Neural cell (in vitro differentiated cells): Measurements from ENCODE around the gene UNC79. TPM values are rescaled to one million over a fixed set of nuclear protein-coding genes. Genes with fewer than 3 reads are reported as not detected.

Source experiments
- H2AFZ ChIP-seq: fragments of 200-600, 300-800 bp; sonication (generic), shearing (Covaris generic); 2 replicates; pipeline ENCODE4 v1.6.0; 2014; ENCODE audit warnings: low read depth, mild to moderate bottlenecking, antibody characterized with exemption, low read length, moderate library complexity
- H3F3A ChIP-seq: fragments of 200-600 bp; shearing (Covaris generic); 2 replicates; pipeline ENCODE4 v1.6.1; 2016; ENCODE audit warnings: mild to moderate bottlenecking, moderate library complexity, mixed read lengths, antibody characterized with exemption, low read length; ENCODE audit not compliant: insufficient read depth, poor library complexity, severe bottlenecking
- H3K27ac ChIP-seq: fragments of 200-600, 300-800 bp; sonication (generic), shearing (Covaris generic); 2 replicates; pipeline ENCODE4 v1.5.1; 2014; ENCODE audit warnings: mild to moderate bottlenecking, low read length, moderate library complexity
- H3K27me3 ChIP-seq: fragments of 300-800, 200-600 bp; sonication (generic), shearing (Covaris generic); 2 replicates; pipeline ENCODE4 v1.6.0; 2014; ENCODE audit warnings: mild to moderate bottlenecking, low read depth, low read length, moderate library complexity; ENCODE audit not compliant: insufficient read depth
- H3K36me3 ChIP-seq: fragments of 300-800, 200-600 bp; sonication (generic), shearing (Covaris generic); 2 replicates; pipeline ENCODE4 v1.5.1; 2014; ENCODE audit warnings: mild to moderate bottlenecking, antibody characterized with exemption, low read length, moderate library complexity; ENCODE audit not compliant: insufficient read depth
- H3K4me2 ChIP-seq: fragments of 300-800, 200-600 bp; sonication (generic), shearing (Covaris generic); 2 replicates; pipeline ENCODE4 v1.6.0; 2014; ENCODE audit warnings: mild to moderate bottlenecking, low read length
- H3K4me3 ChIP-seq: fragments of 300-800, 200-600 bp; sonication (generic), shearing (Covaris generic); 2 replicates; pipeline ENCODE4 v1.5.1; 2014; ENCODE audit warnings: mild to moderate bottlenecking, low read length, moderate library complexity
- H3K79me2 ChIP-seq: fragments of 200-600 bp; shearing (Covaris generic); replicated peaks from 2 replicates; pipeline ENCODE4 v1.6.0; 2014; ENCODE audit warnings: mild to moderate bottlenecking, low read length, moderate library complexity; ENCODE audit not compliant: insufficient read depth
- H3K9ac ChIP-seq: fragments of 300-800, 200-600 bp; sonication (generic), shearing (Covaris generic); 2 replicates; pipeline ENCODE4 v1.6.1; 2016; ENCODE audit warnings: mild to moderate bottlenecking, low read length, mixed read lengths
- H3K9me2 ChIP-seq: fragments of 200-600 bp; shearing (Covaris generic); 2 replicates; pipeline ENCODE4 v1.6.1; 2016; ENCODE audit warnings: mild to moderate bottlenecking, low read length, mixed read lengths; ENCODE audit not compliant: insufficient read depth
- H3K9me3 ChIP-seq: fragments of 200-600, 300-800 bp; sonication (generic), shearing (Covaris generic); 2 replicates; pipeline ENCODE4 v1.6.1; 2016; ENCODE audit warnings: mild to moderate bottlenecking, mixed run types, low read length, moderate library complexity, mixed read lengths
- H4K20me1 ChIP-seq: fragments of 200-600 bp; shearing (Covaris generic); 2 replicates; pipeline ENCODE4 v1.6.1; 2016; ENCODE audit warnings: mild to moderate bottlenecking, mixed run types; ENCODE audit not compliant: insufficient read depth
- CTCF ChIP-seq: fragments of 450-650 bp; IDR thresholded peaks from 2 replicates; pipeline ENCODE4 v1.5.1; 2014; ENCODE audit warnings: antibody characterized with exemption, mild to moderate bottlenecking, moderate library complexity; ENCODE audit not compliant: poor library complexity, severe bottlenecking
- EP300 ChIP-seq: fragments of 450-650 bp; conservative IDR thresholded peaks from 2 replicates; pipeline ENCODE4 v1.6.1; 2014; ENCODE audit warnings: antibody characterized with exemption, mild to moderate bottlenecking, moderate library complexity; ENCODE audit not compliant: poor library complexity, severe bottlenecking
- EZH2 ChIP-seq: fragments of 200-600, 300-800 bp; shearing (Covaris generic), sonication (generic); IDR thresholded peaks from 2 replicates; pipeline ENCODE4 v1.6.1; 2014; ENCODE audit warnings: antibody characterized with exemption, low read length, borderline replicate concordance, mild to moderate bottlenecking; ENCODE audit not compliant: insufficient read depth, poor library complexity, severe bottlenecking
- MXI1 ChIP-seq: fragments of 450-650 bp; conservative IDR thresholded peaks from 2 replicates; pipeline ENCODE4 v1.6.1; 2014; ENCODE audit warnings: antibody characterized with exemption, mild to moderate bottlenecking; ENCODE audit not compliant: poor library complexity, severe bottlenecking
- POLR2AphosphoS5 ChIP-seq: IDR thresholded peaks from 2 replicates; pipeline ENCODE4 v1.6.1; 2012
- RAD21 ChIP-seq: fragments of 450-650 bp; conservative IDR thresholded peaks from 2 replicates; pipeline ENCODE4 v1.6.1; 2014; ENCODE audit warnings: antibody characterized with exemption, mild to moderate bottlenecking, moderate library complexity
- SMC3 ChIP-seq: fragments of 450-650 bp; conservative IDR thresholded peaks from 2 replicates; pipeline ENCODE4 v1.6.1; 2014; ENCODE audit warnings: antibody characterized with exemption, mild to moderate bottlenecking, moderate library complexity; ENCODE audit not compliant: poor library complexity
- TAF1 ChIP-seq: IDR thresholded peaks from 2 replicates; pipeline ENCODE4 v1.6.1; 2012; ENCODE audit warnings: low read depth
- polyA plus RNA-seq: library from polyadenylated mRNA; depleted of rRNA; stranded (reverse); fragments of >200 nt; gene quantifications from 2 replicates; pipeline ENCODE4 v1.2.3, GENCODE V29; 2014
- TF ChIP-seq, protein P1 (sequence below): IDR thresholded peaks from 2 replicates; pipeline ENCODE4 v1.6.1; 2012; ENCODE audit warnings: borderline replicate concordance

The UNC79 gene
- polyA plus RNA-seq, 1 donor from 2014 or later, result 22.6 TPM

- Histone ChIP-seq H3K4me2 (no peak overlapping the region), H3K79me2 (no peaks in the 10 kb centered on the region), H3F3A (no peaks in the 10 kb centered on the region), H3K9ac (no peak overlapping the region), H3K36me3 (no peaks in the 10 kb centered on the region), H3K27me3 (no peaks in the 10 kb centered on the region), H3K9me3 (no peaks in the 10 kb centered on the region), H3K27ac (no peak overlapping the region), H2AFZ (no peak overlapping the region), H3K9me2 (no peaks in the 10 kb centered on the region), H3K4me3 (no peak overlapping the region), H4K20me1 (no peaks in the 10 kb centered on the region)
- no peak for TF ChIP-seq MXI1
- TF ChIP-seq CTCF, result no peak
These were observed 274.9 kb downstream of the UNC79 start for GRCh38 chr14:93705513-93706156.

DNA sequence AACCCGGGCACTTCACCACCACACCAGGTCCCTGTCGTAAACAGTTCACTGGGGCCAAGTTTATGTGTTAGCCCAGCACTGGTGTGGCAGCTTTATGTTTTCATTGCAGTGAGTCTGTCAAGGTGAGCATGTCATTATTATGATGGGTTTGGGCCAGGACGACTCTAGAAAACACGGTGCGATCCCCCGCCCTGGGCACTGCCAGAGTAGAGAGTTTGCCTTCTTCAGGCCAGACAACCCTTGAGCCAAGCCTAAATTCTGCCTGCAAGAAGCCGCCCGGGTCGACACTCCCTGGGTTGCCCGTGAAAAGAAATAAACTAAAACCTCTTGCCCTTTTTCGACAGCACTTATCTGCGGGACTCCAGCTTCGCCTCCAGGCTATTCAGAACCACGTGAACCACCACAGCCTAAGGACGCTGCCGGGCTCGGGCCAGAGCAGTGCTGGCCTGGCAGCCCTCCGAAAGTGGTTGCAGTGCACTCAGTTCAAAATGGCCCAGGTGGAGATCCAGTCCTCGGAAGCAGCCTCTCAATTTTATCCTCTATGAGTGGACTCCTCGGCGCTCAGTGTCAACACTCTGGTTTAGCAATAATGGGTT is 275.7 kb downstream of the UNC79 start:
- TF ChIP-seq CTCF (no peak), MXI1 (no peak), RAD21 (no peak), EZH2 (no peak), TAF1 (no peak), SMC3 (no peak), POLR2AphosphoS5 (no peak), EP300 (no peak)
- TF ChIP-seq, protein P1, sequence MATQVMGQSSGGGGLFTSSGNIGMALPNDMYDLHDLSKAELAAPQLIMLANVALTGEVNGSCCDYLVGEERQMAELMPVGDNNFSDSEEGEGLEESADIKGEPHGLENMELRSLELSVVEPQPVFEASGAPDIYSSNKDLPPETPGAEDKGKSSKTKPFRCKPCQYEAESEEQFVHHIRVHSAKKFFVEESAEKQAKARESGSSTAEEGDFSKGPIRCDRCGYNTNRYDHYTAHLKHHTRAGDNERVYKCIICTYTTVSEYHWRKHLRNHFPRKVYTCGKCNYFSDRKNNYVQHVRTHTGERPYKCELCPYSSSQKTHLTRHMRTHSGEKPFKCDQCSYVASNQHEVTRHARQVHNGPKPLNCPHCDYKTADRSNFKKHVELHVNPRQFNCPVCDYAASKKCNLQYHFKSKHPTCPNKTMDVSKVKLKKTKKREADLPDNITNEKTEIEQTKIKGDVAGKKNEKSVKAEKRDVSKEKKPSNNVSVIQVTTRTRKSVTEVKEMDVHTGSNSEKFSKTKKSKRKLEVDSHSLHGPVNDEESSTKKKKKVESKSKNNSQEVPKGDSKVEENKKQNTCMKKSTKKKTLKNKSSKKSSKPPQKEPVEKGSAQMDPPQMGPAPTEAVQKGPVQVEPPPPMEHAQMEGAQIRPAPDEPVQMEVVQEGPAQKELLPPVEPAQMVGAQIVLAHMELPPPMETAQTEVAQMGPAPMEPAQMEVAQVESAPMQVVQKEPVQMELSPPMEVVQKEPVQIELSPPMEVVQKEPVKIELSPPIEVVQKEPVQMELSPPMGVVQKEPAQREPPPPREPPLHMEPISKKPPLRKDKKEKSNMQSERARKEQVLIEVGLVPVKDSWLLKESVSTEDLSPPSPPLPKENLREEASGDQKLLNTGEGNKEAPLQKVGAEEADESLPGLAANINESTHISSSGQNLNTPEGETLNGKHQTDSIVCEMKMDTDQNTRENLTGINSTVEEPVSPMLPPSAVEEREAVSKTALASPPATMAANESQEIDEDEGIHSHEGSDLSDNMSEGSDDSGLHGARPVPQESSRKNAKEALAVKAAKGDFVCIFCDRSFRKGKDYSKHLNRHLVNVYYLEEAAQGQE, result no peak

More for the DNA sequence above, 275.7 kb downstream of the UNC79 start:
- no peak overlapping the region for H3K27ac ChIP-seq
- no peaks in the 10 kb centered on the region for H3K9me2 ChIP-seq
- no peaks in the 10 kb centered on the region for H3K79me2 ChIP-seq
- H3F3A ChIP-seq, result no peaks in the 10 kb centered on the region
- no peak overlapping the region for H3K9ac ChIP-seq
- no peaks in the 10 kb centered on the region for H4K20me1 ChIP-seq
- H3K27me3 ChIP-seq, result no peaks in the 10 kb centered on the region
- H3K4me3 ChIP-seq, result no peak overlapping the region
- H3K36me3 ChIP-seq, result no peaks in the 10 kb centered on the region
- H2AFZ ChIP-seq, result no peak overlapping the region
- no peak overlapping the region for H3K4me2 ChIP-seq
- H3K9me3 ChIP-seq, result no peaks in the 10 kb centered on the region
